ENCODE measurements around the gene KRT5.

- no peak for TF ChIP-seq EP300 (IDR thresholded peaks at IDR 0.05)
- no peak for TF ChIP-seq POLR2AphosphoS5 (IDR thresholded peaks at IDR 0.05)
These were observed 15.4 kb upstream of the KRT5 start for GRCh38 chr12:52535574-52535973.

Measured in suprapubic skin (tissue), 4 donors.